ENCODE data around the gene MAD1L1.
"Not testable (repeated sequence)": the region's sequence is repeated elsewhere in the genome, so short reads cannot be mapped to it uniquely, and the experiment has no call there.

- not testable (repeated sequence) for TF ChIP-seq POLR2A, CTCF, EP300 (IDR thresholded peaks at IDR 0.05)
Measured at GRCh38 chr7:1825647-1825896, 407.2 kb downstream of the MAD1L1 start.
